ENCODE data around the gene CMIP. TPM values are rescaled to one million over a fixed set of nuclear protein-coding genes. Genes with fewer than 3 reads are reported as not detected.

The CMIP gene
- total RNA-seq, 1 donor from 2014 or later: 27.7 TPM

DNA sequence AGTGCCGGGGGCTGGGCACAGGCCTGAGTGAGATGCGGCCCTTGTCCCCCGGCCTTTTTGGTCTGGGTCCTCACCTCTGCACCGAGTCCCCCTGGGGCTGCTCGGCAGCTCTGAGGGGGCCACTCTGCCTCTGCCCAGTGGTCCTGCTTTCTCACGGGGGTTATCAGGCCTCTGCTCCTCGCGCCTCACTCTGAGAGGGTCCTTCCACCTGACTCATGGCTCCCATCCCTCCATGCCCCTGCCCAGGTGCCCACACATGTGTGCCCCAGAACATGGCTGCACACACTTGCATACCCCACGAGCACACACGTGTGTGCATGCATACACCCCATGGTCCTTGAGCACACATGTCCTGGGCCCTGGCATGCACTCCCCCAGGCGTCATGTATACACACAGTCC is 53.7 kb downstream of the CMIP start:
- no peaks in the 10 kb centered on the region for H3K27me3 ChIP-seq (ENCODE audit: control insufficient read depth, insufficient read depth, low read length)
- no peak overlapping the region for H3K4me3 ChIP-seq (ENCODE audit: low read depth, low read length)
- no peaks in the 10 kb centered on the region for H3K36me3 ChIP-seq (ENCODE audit: control insufficient read depth, insufficient read depth, low read length)
- DNase-seq (ENCODE audit: low read depth): no peak
- TF ChIP-seq, protein P1, sequence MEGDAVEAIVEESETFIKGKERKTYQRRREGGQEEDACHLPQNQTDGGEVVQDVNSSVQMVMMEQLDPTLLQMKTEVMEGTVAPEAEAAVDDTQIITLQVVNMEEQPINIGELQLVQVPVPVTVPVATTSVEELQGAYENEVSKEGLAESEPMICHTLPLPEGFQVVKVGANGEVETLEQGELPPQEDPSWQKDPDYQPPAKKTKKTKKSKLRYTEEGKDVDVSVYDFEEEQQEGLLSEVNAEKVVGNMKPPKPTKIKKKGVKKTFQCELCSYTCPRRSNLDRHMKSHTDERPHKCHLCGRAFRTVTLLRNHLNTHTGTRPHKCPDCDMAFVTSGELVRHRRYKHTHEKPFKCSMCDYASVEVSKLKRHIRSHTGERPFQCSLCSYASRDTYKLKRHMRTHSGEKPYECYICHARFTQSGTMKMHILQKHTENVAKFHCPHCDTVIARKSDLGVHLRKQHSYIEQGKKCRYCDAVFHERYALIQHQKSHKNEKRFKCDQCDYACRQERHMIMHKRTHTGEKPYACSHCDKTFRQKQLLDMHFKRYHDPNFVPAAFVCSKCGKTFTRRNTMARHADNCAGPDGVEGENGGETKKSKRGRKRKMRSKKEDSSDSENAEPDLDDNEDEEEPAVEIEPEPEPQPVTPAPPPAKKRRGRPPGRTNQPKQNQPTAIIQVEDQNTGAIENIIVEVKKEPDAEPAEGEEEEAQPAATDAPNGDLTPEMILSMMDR (IDR thresholded peaks at IDR 0.05; ENCODE audit: insufficient read depth, low read length, poor library complexity, severe bottlenecking): no peak

DNA sequence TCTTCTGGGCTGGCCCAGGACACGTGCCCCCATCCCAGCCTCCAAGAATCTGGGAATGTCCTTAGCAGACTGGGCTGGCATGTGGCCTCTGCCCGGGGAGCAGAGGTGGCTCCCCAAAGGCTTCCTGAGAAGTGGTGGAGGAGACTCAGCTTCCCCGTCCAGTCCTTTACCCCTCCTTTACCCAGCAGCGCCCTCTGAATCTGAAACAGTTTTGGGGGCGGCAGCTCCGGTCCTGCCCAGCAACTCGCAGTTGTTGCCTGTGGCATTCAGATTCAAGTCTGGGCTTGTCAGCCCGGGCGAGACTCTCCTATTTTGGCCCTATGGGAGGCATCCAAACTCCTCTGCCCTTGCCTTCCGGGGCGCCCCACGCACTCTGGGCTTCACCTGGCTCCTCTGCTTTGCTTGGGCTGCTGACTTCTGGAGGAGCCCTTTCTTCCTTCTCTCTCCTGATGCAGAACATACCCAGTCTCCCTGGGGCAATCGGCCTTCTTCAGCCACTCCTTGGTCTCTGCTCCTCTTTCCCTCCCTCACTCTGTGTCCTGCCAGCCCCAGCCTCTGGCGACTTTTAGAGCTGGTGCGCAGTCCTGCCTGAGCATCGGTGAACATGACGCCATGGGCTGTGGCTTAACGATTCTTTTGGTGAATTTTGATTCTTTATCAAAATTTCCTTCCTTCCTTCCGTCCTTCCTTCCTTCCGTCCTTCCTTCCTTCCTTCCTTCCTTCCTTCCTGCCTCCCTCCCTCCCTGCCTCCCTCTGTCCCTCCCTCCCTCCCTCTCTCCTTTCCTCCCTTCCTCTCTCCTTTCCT is 55.2 kb downstream of the CMIP start:
- H3K27me3 ChIP-seq (ENCODE audit: control insufficient read depth, insufficient read depth, low read length): no peaks in the 10 kb centered on the region
- no peak for DNase-seq (ENCODE audit: low read depth)
- TF ChIP-seq, protein P1 (IDR thresholded peaks at IDR 0.05; ENCODE audit: insufficient read depth, low read length, poor library complexity, severe bottlenecking): no peak
- no peak overlapping the region for H3K4me3 ChIP-seq (ENCODE audit: low read depth, low read length)
- no peaks in the 10 kb centered on the region for H3K36me3 ChIP-seq (ENCODE audit: control insufficient read depth, insufficient read depth, low read length)

DNA sequence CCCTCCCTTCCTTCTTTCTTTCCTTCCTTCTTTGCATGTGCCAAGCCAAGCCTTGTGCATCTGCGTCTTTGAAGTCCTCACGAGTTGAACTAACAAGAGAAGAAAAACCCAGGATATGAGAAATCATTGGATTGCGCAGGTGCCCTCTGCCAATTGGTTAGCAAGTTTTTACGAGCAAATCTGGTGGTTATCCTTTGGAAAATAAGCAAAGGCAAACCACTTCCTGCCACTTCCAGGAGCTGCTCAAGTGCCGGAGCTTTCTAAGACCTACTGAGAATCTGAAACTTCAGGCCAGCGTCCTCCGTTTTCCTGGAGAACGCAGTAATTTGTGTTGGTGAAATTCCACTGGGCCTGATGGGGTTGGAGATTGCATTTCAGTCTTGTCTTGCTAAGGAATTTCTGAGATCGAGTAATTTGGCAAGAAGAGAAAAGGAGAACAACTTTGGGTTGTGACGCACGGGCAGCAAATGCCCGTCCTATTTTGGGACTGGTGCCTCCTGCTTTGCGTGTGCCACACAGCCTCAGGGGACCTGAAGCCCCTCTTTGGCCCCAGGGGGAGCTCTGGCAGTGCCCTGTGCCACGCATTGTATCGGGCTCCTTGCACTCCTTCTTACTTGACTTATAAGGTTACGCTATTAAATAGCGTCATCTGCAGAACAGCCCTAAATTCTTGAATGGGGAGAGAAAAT is 56.4 kb downstream of the CMIP start:
- Histone ChIP-seq H3K4me3 (ENCODE audit: low read depth, low read length) (no peak overlapping the region), H3K36me3 (ENCODE audit: control insufficient read depth, insufficient read depth, low read length) (no peaks in the 10 kb centered on the region), H3K27me3 (ENCODE audit: control insufficient read depth, insufficient read depth, low read length) (no peaks in the 10 kb centered on the region)
- no peak for DNase-seq (ENCODE audit: low read depth)
- TF ChIP-seq, protein P1 (IDR thresholded peaks at IDR 0.05; ENCODE audit: insufficient read depth, low read length, poor library complexity, severe bottlenecking): no peak

DNA sequence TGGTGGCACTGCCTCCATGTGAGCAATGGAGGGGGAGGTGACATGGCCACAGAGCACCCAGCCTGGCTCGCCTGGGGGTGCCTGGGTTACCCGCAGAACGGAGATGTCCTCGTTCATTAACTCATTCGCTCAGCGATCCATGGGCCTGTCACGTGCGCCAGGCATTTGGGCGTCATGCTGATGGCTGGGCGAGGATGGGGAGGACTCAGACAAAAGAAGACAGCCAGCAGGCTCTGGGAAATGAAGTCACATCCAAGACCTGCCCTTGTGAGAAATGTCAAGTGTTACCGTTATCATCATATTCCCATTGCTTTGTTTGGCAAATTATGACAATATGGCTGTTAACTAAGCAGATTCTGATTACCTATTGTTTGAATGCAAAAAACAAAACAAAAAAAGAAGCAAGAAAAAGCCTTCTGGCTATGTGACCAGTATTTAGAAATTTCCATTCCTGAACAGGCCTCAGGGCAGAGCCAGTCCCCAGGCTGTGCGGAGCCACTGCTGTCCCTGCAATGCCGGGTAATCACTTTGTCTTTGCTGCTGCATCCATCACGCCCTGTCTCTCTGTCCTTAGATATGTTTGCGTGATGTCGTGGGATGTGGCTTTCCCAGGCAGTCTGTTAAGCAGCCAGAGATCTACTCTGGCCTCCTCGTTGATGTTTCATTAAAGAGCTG is 57.9 kb downstream of the CMIP start:
- TF ChIP-seq, protein P1 (IDR thresholded peaks at IDR 0.05; ENCODE audit: insufficient read depth, low read length, poor library complexity, severe bottlenecking): no peak

DNA sequence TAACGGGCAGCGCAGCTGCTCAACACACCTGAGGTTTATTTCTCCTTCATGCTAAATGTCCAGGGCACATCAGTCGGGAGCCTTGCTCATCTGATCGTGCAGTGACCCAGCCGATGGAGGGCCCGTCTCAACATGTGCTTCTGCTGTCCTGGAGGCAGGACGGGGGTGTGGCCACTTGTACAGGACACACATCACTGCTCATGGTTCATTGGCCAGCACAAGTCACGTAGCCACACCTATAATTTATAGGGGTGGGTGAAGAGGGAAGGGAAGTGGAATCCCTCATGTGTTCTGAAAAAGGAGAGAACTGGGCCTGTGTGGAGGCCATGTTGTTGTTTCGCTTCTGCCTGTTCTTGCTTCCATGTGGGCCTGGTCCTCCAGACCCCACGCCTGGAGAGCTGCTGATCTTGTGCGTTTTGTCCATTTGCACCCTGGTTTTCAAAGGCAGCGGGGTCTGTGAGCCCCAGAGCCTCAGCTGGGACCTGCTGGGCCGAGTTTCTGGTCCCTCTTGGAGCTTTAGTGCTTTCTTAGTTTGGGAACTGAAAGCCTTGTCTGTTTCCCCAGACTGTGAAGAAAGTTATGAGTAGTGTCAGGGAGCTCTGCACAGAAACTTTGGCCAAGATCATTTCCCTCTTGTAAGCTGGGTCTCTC is 60.5 kb downstream of the CMIP start:
- TF ChIP-seq, protein P1 (IDR thresholded peaks at IDR 0.05; ENCODE audit: insufficient read depth, low read length, poor library complexity, severe bottlenecking): no peak
- Histone ChIP-seq H3K4me3 (ENCODE audit: low read depth, low read length) (no peak overlapping the region), H3K27me3 (ENCODE audit: control insufficient read depth, insufficient read depth, low read length) (no peaks in the 10 kb centered on the region), H3K36me3 (ENCODE audit: control insufficient read depth, insufficient read depth, low read length) (no peaks in the 10 kb centered on the region)
- DNase-seq (ENCODE audit: low read depth): no peak

More for the DNA sequence above, 57.9 kb downstream of the CMIP start:
- no peak overlapping the region for H3K4me3 ChIP-seq (ENCODE audit: low read depth, low read length)
- no peaks in the 10 kb centered on the region for H3K36me3 ChIP-seq (ENCODE audit: control insufficient read depth, insufficient read depth, low read length)
- DNase-seq (ENCODE audit: low read depth): no peak
- H3K27me3 ChIP-seq (ENCODE audit: control insufficient read depth, insufficient read depth, low read length): no peaks in the 10 kb centered on the region
